GM12865 (cell line): Measurements from ENCODE around the gene ARMC9.

ENCODE experiments used
- DNase-seq: peaks from one replicate; pipeline ENCODE4 v3.0.0; 2010; ENCODE audit warnings: low read depth
- H3K4me3 ChIP-seq: 2 replicates; pipeline ENCODE4 v1.5.1; 2011; ENCODE audit warnings: mild to moderate bottlenecking, low read depth, low read length, control low read depth
- TF ChIP-seq, protein P1 (sequence below): IDR thresholded peaks from 2 replicates; pipeline ENCODE4 v1.5.1; 2011; ENCODE audit warnings: low read length, control low read depth, low read depth, inconsistent platforms; ENCODE audit not compliant: insufficient read depth; ENCODE audit errors: missing control alignments

Gene ARMC9

DNA sequence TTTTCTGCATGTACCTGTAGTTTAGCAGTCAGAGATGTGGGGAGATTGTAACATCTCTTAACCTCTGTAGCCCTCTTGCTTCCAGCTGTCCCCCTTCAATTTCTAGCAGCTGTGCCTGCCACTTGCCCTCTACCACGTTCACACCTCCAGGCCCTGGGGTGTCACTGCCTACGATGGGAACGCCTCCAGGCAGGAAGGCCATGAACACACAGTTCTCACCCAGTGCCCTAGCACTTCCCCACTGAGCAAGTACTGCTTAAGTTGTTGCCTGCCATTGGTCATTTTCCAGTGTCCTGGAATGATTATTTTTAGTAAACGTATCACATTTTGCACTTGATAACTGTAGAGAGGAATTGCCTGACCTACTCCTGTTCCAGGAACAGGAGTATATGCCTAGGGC lies 120.0 kb downstream of the ARMC9 start:
- DNase-seq: no peak
- H3K4me3 ChIP-seq: no peak overlapping the region
- TF ChIP-seq, protein P1, sequence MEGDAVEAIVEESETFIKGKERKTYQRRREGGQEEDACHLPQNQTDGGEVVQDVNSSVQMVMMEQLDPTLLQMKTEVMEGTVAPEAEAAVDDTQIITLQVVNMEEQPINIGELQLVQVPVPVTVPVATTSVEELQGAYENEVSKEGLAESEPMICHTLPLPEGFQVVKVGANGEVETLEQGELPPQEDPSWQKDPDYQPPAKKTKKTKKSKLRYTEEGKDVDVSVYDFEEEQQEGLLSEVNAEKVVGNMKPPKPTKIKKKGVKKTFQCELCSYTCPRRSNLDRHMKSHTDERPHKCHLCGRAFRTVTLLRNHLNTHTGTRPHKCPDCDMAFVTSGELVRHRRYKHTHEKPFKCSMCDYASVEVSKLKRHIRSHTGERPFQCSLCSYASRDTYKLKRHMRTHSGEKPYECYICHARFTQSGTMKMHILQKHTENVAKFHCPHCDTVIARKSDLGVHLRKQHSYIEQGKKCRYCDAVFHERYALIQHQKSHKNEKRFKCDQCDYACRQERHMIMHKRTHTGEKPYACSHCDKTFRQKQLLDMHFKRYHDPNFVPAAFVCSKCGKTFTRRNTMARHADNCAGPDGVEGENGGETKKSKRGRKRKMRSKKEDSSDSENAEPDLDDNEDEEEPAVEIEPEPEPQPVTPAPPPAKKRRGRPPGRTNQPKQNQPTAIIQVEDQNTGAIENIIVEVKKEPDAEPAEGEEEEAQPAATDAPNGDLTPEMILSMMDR: no peak

GRCh38 chr2:231318954-231319353 lies 120.5 kb downstream of the ARMC9 start:
- TF ChIP-seq, protein P1: no peak
- no peak overlapping the region for H3K4me3 ChIP-seq
- DNase-seq: no peak

DNA sequence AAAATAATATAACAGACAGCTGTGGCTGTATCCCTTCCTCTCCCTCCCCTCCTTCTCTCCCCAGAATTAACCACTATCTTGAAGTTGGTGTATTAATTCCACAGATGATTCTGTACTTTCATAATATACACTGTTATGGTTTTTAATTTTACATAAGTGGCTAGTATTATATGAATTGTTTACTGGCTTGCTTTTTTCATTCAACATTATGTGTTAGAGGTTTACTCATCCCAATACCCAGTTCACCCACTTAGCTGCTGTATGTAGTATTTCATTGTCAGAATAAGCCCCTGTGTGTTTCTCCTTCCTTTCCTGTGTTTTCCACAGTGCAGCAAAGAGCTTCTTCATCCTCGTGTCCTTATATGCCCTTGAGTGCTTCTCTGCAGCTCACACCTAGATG lies 121.4 kb downstream of the ARMC9 start:
- TF ChIP-seq, protein P1: no peak
- H3K4me3 ChIP-seq: no peak overlapping the region
- no peak for DNase-seq

GRCh38 chr2:231321021-231321420 lies 122.6 kb downstream of the ARMC9 start:
- TF ChIP-seq, protein P1: no peak
- H3K4me3 ChIP-seq: no peak overlapping the region
- DNase-seq: no peak

DNA sequence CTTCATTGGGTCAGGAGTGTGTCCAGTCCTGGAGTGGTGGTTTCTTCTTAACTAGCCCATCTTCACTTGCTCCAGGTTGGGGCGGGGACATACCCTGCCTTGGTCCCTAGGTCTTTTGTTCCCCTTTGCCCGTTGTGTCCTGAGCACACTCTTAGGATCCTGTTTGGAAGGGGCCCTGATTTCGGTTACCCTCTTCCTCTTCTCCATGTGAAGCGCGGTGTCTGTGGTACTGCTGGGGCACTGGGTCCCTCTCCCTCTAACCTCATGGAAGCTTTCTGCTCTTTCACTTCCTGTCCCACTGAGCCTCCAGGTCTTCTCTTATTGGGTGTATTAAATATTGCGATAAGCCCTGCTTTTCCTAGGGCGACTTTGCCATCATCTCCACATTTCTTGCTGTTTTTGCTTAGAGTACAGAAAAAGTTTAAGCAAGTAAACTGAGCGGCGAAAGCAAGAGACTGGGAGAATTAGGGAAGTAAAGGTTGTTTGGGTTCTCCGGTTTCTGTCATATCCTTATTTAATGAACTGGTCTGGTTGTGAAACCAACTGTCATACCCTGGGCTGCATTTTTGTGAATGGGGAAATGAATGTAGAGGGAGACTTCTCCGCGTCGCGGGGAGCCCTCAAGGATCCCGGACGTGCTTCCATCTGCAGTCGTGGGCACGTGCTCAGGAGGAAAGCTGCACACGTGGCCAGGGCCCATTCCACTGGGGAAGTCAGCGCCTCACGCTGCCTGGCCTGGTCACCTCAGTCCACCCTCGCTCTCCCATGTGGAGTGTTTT lies 123.3 kb downstream of the ARMC9 start:
- TF ChIP-seq, protein P1: no peak
- DNase-seq: no peak
- H3K4me3 ChIP-seq: no peak overlapping the region

- no peak overlapping the region for H3K4me3 ChIP-seq
- TF ChIP-seq, protein P1: no peak
- no peak for DNase-seq
Measured at GRCh38 chr2:231323316-231323715, 124.9 kb downstream of the ARMC9 start.

DNA sequence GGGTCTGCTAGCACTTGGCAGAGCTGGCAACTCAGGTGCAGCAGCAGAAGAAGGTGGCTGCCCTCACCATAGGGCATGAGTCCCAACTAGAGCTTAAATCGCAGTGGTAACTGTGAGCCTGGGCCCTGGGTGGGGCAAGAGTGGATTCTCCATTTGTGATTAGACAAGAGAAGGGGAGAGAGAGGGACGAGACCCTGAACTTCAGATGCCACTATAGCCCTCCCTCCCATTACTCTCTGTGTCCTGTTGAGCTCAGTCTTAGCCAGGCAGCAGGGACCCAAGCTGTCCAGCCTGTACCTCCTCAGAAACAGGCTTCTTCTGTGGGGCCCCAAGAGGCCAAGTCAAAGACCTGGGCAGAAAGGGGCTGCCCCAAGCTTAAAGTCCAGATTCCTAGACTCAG lies 127.4 kb downstream of the ARMC9 start:
- TF ChIP-seq, protein P1: no peak
- no peak for DNase-seq
- no peak overlapping the region for H3K4me3 ChIP-seq
